Calu3 (cell line): ENCODE results near the gene ZNF142. TPM values are rescaled to one million over a fixed set of nuclear protein-coding genes. Genes with fewer than 3 reads are reported as not detected.

Experiments
- BruUV-seq: library from RNA; stranded (reverse); fragments of 400-500 nt; replicated peaks from 2 replicates; lab custom pipeline; 2021; lab: Mats Ljungman, UMichigan
- CTCF ChIA-PET: fragments of 300-600 bp; sonication (Branson Sonifier 250); formaldehyde crosslinking; loops from one replicate; lab custom pipeline; 2022; ENCODE audit warnings: antibody characterized with exemption; lab: Charles Lee
- DNase-seq: peaks from one replicate; pipeline ENCODE4 v3.0.0; 2022
- H3K27ac Mint-ChIP-seq: one replicate; pipeline ENCODE4 v1.8.0; 2022; ENCODE audit warnings: mixed read lengths; ENCODE audit not compliant: unreplicated experiment
- H3K27me3 Mint-ChIP-seq: one replicate; pipeline ENCODE4 v1.8.0; 2022; ENCODE audit warnings: mixed read lengths; ENCODE audit not compliant: unreplicated experiment
- H3K36me3 Mint-ChIP-seq: one replicate; pipeline ENCODE4 v1.8.0; 2022; ENCODE audit warnings: mild to moderate bottlenecking, moderate library complexity, mixed read lengths; ENCODE audit not compliant: insufficient read depth, unreplicated experiment
- H3K4me1 Mint-ChIP-seq: one replicate; pipeline ENCODE4 v1.8.0; 2022; ENCODE audit warnings: mild to moderate bottlenecking, low read depth, mixed read lengths; ENCODE audit not compliant: unreplicated experiment
- H3K4me3 Mint-ChIP-seq: one replicate; pipeline ENCODE4 v1.8.0; 2022; ENCODE audit warnings: mild to moderate bottlenecking, low read depth, moderate library complexity, mixed read lengths; ENCODE audit not compliant: unreplicated experiment
- H3K9me3 Mint-ChIP-seq: one replicate; pipeline ENCODE4 v1.8.0; 2022; ENCODE audit warnings: low read depth, mixed read lengths; ENCODE audit not compliant: unreplicated experiment
- CTCF ChIP-seq: fragments of 200-600 bp; IDR thresholded peaks from one replicate; pipeline ENCODE4 v1.8.0; 2022; ENCODE audit warnings: antibody characterized with exemption; ENCODE audit not compliant: unreplicated experiment
- intact Hi-C: fragments of 100-400 bp; cut with micrococcal nuclease; formaldehyde crosslinking; loops from one replicate; pipeline ENCODE4 v1.10.0; 2022; ENCODE audit not compliant: unreplicated experiment
- total RNA-seq: library from RNA; stranded (reverse); gene quantifications from 2 replicates; pipeline ENCODE4 v1.2.3, GENCODE V29; 2022

The ZNF142 gene
- total RNA-seq, 1 experiment from 2014 or later: 43.3 TPM

- Mint-ChIP-seq H3K9me3 (no peaks in the 10 kb centered on the region), H3K4me3 (no peak overlapping the region), H3K27ac (no peak overlapping the region), H3K4me1 (no peaks in the 10 kb centered on the region), H3K36me3 (no peaks in the 10 kb centered on the region), H3K27me3 (no peaks in the 10 kb centered on the region)
- no TSS peak for BruUV-seq
- intact Hi-C loops: no loop called here
- TF ChIP-seq CTCF: no peak
- CTCF ChIA-PET: no interaction called here
- DNase-seq: no peak
Observed at GRCh38 chr2:218680061-218680460, 20.6 kb upstream of the ZNF142 start.

- no peaks in the 10 kb centered on the region for H3K4me1 Mint-ChIP-seq
- no peak for DNase-seq
- H3K36me3 Mint-ChIP-seq: no peaks in the 10 kb centered on the region
- no peak overlapping the region for H3K4me3 Mint-ChIP-seq
- H3K9me3 Mint-ChIP-seq: no peaks in the 10 kb centered on the region
- no peak overlapping the region for H3K27ac Mint-ChIP-seq
- BruUV-seq: no TSS peak
- no peaks in the 10 kb centered on the region for H3K27me3 Mint-ChIP-seq
- CTCF ChIA-PET: no interaction called here
- no peak for TF ChIP-seq CTCF
- intact Hi-C loops: no loop called here
Observed at GRCh38 chr2:218679119-218679518, 19.7 kb upstream of the ZNF142 start.

- no TSS peak for BruUV-seq
- CTCF ChIA-PET: interaction anchor here (0.6 to 1.9 kb wide), 9 partner anchors 13 to 1765 kb away, joined by 3 to 12 read pairs (median 5); partner anchors contain the start of gene TTLL4
- H3K36me3 Mint-ChIP-seq: peaks cover 34% of the 10 kb centered on the region
- peaks cover 16% of the 10 kb centered on the region for H3K4me1 Mint-ChIP-seq
- no peaks in the 10 kb centered on the region for H3K9me3 Mint-ChIP-seq
- H3K27me3 Mint-ChIP-seq: no peaks in the 10 kb centered on the region
- intact Hi-C loops: no loop called here
- no peak for TF ChIP-seq CTCF
- H3K4me3 Mint-ChIP-seq: peak within 1 kb of the TSS; percentile 88
- peak within 1 kb of the TSS; percentile 68 for H3K27ac Mint-ChIP-seq
- DNase-seq: peak; percentile 82
Observed at GRCh38 chr2:218671654-218672566, 12.5 kb upstream of the ZNF142 start, which contains the start of the genes RNF25 and STK36. RNF25 (minus strand) TSS chr2:218672002; CDS start chr2:218671970, 32 bp downstream. STK36 (plus strand) TSS chr2:218672086; CDS start chr2:218672830, 744 bp downstream.

- H3K36me3 Mint-ChIP-seq: peaks cover 41% of the 10 kb centered on the region
- H3K27me3 Mint-ChIP-seq: no peaks in the 10 kb centered on the region
- H3K27ac Mint-ChIP-seq: peak overlapping the region; percentile 68
- CTCF ChIA-PET: interaction anchor here (0.6 to 1.9 kb wide), 7 partner anchors 13 to 1764 kb away, joined by 4 to 12 read pairs (median 5); no protein-coding TSS in a partner anchor
- TF ChIP-seq CTCF: no peak
- no peaks in the 10 kb centered on the region for H3K9me3 Mint-ChIP-seq
- BruUV-seq: TSS peak; percentile 73
- intact Hi-C loops: no loop called here
- no peak for DNase-seq
- peak overlapping the region; percentile 88 for H3K4me3 Mint-ChIP-seq
- H3K4me1 Mint-ChIP-seq: peaks cover 16% of the 10 kb centered on the region
Observed at GRCh38 chr2:218671097-218671653, 11.8 kb upstream of the ZNF142 start.
